ENCODE measurements around the gene DDX39A.
"Not testable (repeated sequence)": the region's sequence is repeated elsewhere in the genome, so short reads cannot be mapped to it uniquely, and the experiment has no call there.

Gene DDX39A

GRCh38 chr19:14383661-14384555, 35.2 kb downstream of the DDX39A start:
- no peak for FAIRE-seq

GRCh38 chr19:14381689-14382474, 37.3 kb downstream of the DDX39A start:
- no peak for FAIRE-seq

- no peak for FAIRE-seq
Measured at GRCh38 chr19:14379294-14380065, 39.7 kb downstream of the DDX39A start.

- FAIRE-seq: no peak
Measured at GRCh38 chr19:14378890-14379289, 40.3 kb downstream of the DDX39A start.

GRCh38 chr19:14377883-14378328, 41.2 kb downstream of the DDX39A start:
- FAIRE-seq: no peak

- no peak for FAIRE-seq
Measured at GRCh38 chr19:14375582-14376291, 43.4 kb downstream of the DDX39A start.

- FAIRE-seq: no peak
Measured at GRCh38 chr19:14375055-14375581, 44.0 kb downstream of the DDX39A start.

- FAIRE-seq: not testable (repeated sequence)
Measured at GRCh38 chr19:14374313-14374712, 44.8 kb downstream of the DDX39A start.

- not testable (repeated sequence) for FAIRE-seq
Measured at GRCh38 chr19:14372384-14373077, 46.6 kb downstream of the DDX39A start.

- FAIRE-seq: no peak
Measured at GRCh38 chr19:14371301-14371821, 47.8 kb downstream of the DDX39A start.

- FAIRE-seq: no peak
Measured at GRCh38 chr19:14370940-14371280, 48.2 kb downstream of the DDX39A start.

- no peak for FAIRE-seq
Measured at GRCh38 chr19:14370169-14370939, 48.8 kb downstream of the DDX39A start.

GRCh38 chr19:14369399-14370168, 49.6 kb downstream of the DDX39A start:
- FAIRE-seq: no peak

GRCh38 chr19:14368011-14368513, 51.1 kb downstream of the DDX39A start:
- FAIRE-seq: no peak

GRCh38 chr19:14367016-14367415, 52.1 kb downstream of the DDX39A start:
- no peak for FAIRE-seq

GRCh38 chr19:14366529-14366928, 52.6 kb downstream of the DDX39A start:
- no peak for FAIRE-seq

- not testable (repeated sequence) for FAIRE-seq
Measured at GRCh38 chr19:14364098-14364443, 55.1 kb downstream of the DDX39A start.

- no peak for FAIRE-seq
Measured at GRCh38 chr19:14363183-14364097, 55.7 kb downstream of the DDX39A start.

All from islet of Langerhans (tissue), 1 donor.